Neuronal stem cell (in vitro differentiated cells): ENCODE data around the gene VPS37B.

ENCODE experiments used
- DNase-seq: peaks from one replicate; pipeline ENCODE4 v3.0.0-alpha.2; 2013; ENCODE audit warnings: low spot score
- H2AFZ ChIP-seq: one replicate; pipeline ENCODE4 v1.6.1; 2013; ENCODE audit warnings: mild to moderate bottlenecking, low read length, inconsistent platforms
- H2AK5ac ChIP-seq: 2 replicates; pipeline ENCODE4 v1.6.1; 2013; ENCODE audit warnings: low read depth, mild to moderate bottlenecking, inconsistent platforms, low read length, moderate library complexity, mixed read lengths
- H2BK120ac ChIP-seq: 2 replicates; pipeline ENCODE4 v1.6.1; 2013; ENCODE audit warnings: low read depth, mild to moderate bottlenecking, inconsistent platforms, low read length, moderate library complexity, mixed read lengths
- H2BK12ac ChIP-seq: one replicate; pipeline ENCODE4 v1.6.1; 2013; ENCODE audit warnings: low read length, inconsistent platforms
- H2BK15ac ChIP-seq: 2 replicates; pipeline ENCODE4 v1.6.1; 2013; ENCODE audit warnings: mild to moderate bottlenecking, low read length, inconsistent platforms, mixed read lengths
- H2BK5ac ChIP-seq: one replicate; pipeline ENCODE4 v1.6.1; 2013; ENCODE audit warnings: inconsistent platforms, mild to moderate bottlenecking, low read length, moderate library complexity
- H3K14ac ChIP-seq: one replicate; pipeline ENCODE4 v1.6.1; 2013; ENCODE audit warnings: low read length, inconsistent platforms
- H3K18ac ChIP-seq: 2 replicates; pipeline ENCODE4 v1.6.1; 2013; ENCODE audit warnings: low read length, inconsistent platforms
- H3K23ac ChIP-seq: 2 replicates; pipeline ENCODE4 v1.6.1; 2013; ENCODE audit warnings: low read depth, mild to moderate bottlenecking, mixed read lengths, low read length, inconsistent platforms; ENCODE audit not compliant: poor library complexity
- H3K27ac ChIP-seq: replicated peaks from 3 replicates; pipeline ENCODE4 v1.5.1; 2013; ENCODE audit warnings: low read length, inconsistent platforms
- H3K27me3 ChIP-seq, 3 experiments: 2 replicates each; pipeline ENCODE4 v1.6.1; 2013; ENCODE audit warnings: low read length in 3 of 3, mild to moderate bottlenecking in 2 of 3, inconsistent platforms in 1 of 3, low read depth in 1 of 3, mixed read lengths in 1 of 3, moderate library complexity in 1 of 3; ENCODE audit not compliant: control insufficient read depth in 3 of 3, insufficient read depth in 3 of 3
- H3K36me3 ChIP-seq, 2 donors: replicated peaks in 1 of 2; 2 replicates each; pipeline ENCODE4 v1.6.1; 2013; ENCODE audit warnings: low read length in 2 of 2; ENCODE audit not compliant: control insufficient read depth in 2 of 2, insufficient read depth in 2 of 2
- H3K4ac ChIP-seq: 2 replicates; pipeline ENCODE4 v1.6.1; 2013; ENCODE audit warnings: inconsistent platforms, mild to moderate bottlenecking, low read length, moderate library complexity
- H3K4me1 ChIP-seq, 2 donors: 1 replicate in 1 of 2; 2 replicates in 1 of 2; pipeline ENCODE4 v1.6.1; 2013; ENCODE audit warnings: low read length in 2 of 2, low read depth in 1 of 2; ENCODE audit not compliant: control insufficient read depth in 2 of 2, insufficient read depth in 1 of 2
- H3K4me2 ChIP-seq: one replicate; pipeline ENCODE4 v1.6.1; 2013; ENCODE audit warnings: mild to moderate bottlenecking, low read length, inconsistent platforms; ENCODE audit not compliant: insufficient read depth, poor library complexity, severe bottlenecking
- H3K4me3 ChIP-seq, 2 donors: 2 replicates each; pipeline ENCODE4 v1.5.1; 2013; ENCODE audit warnings: low read length in 2 of 2, mild to moderate bottlenecking in 2 of 2, inconsistent platforms in 1 of 2, moderate library complexity in 1 of 2
- H3K79me1 ChIP-seq: one replicate; pipeline ENCODE4 v1.6.1; 2013; ENCODE audit warnings: low read depth, mild to moderate bottlenecking, inconsistent platforms, low read length, moderate library complexity
- H3K9ac ChIP-seq: one replicate; pipeline ENCODE4 v1.6.1; 2013; ENCODE audit warnings: mild to moderate bottlenecking, low read depth, low read length, inconsistent platforms; ENCODE audit not compliant: poor library complexity
- H3K9me3 ChIP-seq, 2 donors: replicated peaks in 1 of 2; 2 replicates each; pipeline versions ENCODE3 to v1.6.1; 2013; ENCODE audit warnings: low read length in 2 of 2, mild to moderate bottlenecking in 2 of 2, inconsistent platforms in 1 of 2, low read depth in 1 of 2, mixed read lengths in 1 of 2, moderate library complexity in 1 of 2; ENCODE audit not compliant: control insufficient read depth in 2 of 2, insufficient read depth in 1 of 2
- H4K8ac ChIP-seq: one replicate; pipeline ENCODE4 v1.6.1; 2013; ENCODE audit warnings: low read depth, mild to moderate bottlenecking, inconsistent platforms, low read length, moderate library complexity
- H4K91ac ChIP-seq: one replicate; pipeline ENCODE4 v1.6.1; 2013; ENCODE audit warnings: low read length, low read depth, mild to moderate bottlenecking, inconsistent platforms; ENCODE audit not compliant: poor library complexity
- WGBS, 2 donors: extraction: QIAGEN DNeasy Blood & Tissue Kit; methylation state at CpG; one replicate each; pipeline ENCODE4 v1.1.7; 2013; ENCODE audit warnings: missing lambda C conversion rate in 2 of 2, mixed read lengths in 1 of 2; ENCODE audit not compliant: insufficient read length in 2 of 2, insufficient replicate concordance in 1 of 2; ENCODE audit errors: extremely low coverage in 2 of 2; 5-methylcytosine and 5-hydroxymethylcytosine counted together

The VPS37B gene

GRCh38 chr12:122850695-122851350, 45.1 kb downstream of the VPS37B start:
- Histone ChIP-seq H3K14ac (peak overlapping the region; percentile 21), H3K18ac (no peak overlapping the region), H3K4ac (no peak overlapping the region), H2AK5ac (no peak overlapping the region), H2BK5ac (no peak overlapping the region), H3K23ac (no peak overlapping the region), H4K91ac (no peak overlapping the region), H3K36me3 (peaks cover 1 to 15% of the 10 kb centered on the region in 2 donors), H4K8ac (no peak overlapping the region), H3K27me3 (no peaks in the 10 kb centered on the region), H2BK120ac (no peak overlapping the region), H3K27ac (no peak overlapping the region), H3K9ac (no peak overlapping the region), H3K79me1 (peaks cover 5% of the 10 kb centered on the region), H3K4me3 (no peak overlapping the region), H2BK12ac (no peak overlapping the region), H3K4me2 (no peak overlapping the region), H2AFZ (no peak overlapping the region), H2BK15ac (no peak overlapping the region), H3K9me3 (no peaks in the 10 kb centered on the region), H3K4me1 (peaks cover 8 to 10% of the 10 kb centered on the region in 2 donors)
- WGBS, 2 donors = no CpG with 5 or more reads among the region's 27 CpGs
- DNase-seq = no peak

GRCh38 chr12:122850048-122850445, 45.9 kb downstream of the VPS37B start:
- Histone ChIP-seq H3K36me3 (peaks cover 1 to 9% of the 10 kb centered on the region in 2 donors), H2BK120ac (no peak overlapping the region), H3K27me3 (no peaks in the 10 kb centered on the region), H3K4me1 (peaks cover 8 to 10% of the 10 kb centered on the region in 2 donors), H2AFZ (no peak overlapping the region), H3K14ac (no peak overlapping the region), H4K91ac (no peak overlapping the region), H3K23ac (no peak overlapping the region), H2AK5ac (no peak overlapping the region), H2BK12ac (no peak overlapping the region), H3K4me3 (no peak overlapping the region), H4K8ac (no peak overlapping the region), H2BK5ac (peak overlapping the region; percentile 48), H3K79me1 (peaks cover 7% of the 10 kb centered on the region), H2BK15ac (no peak overlapping the region), H3K9ac (no peak overlapping the region), H3K27ac (no peak overlapping the region), H3K18ac (no peak overlapping the region), H3K9me3 (no peaks in the 10 kb centered on the region), H3K4ac (no peak overlapping the region), H3K4me2 (no peak overlapping the region)
- no CpG with 5 or more reads among the region's 14 CpGs for WGBS, 2 donors
- no peak for DNase-seq

GRCh38 chr12:122849352-122850047, 46.4 kb downstream of the VPS37B start:
- Histone ChIP-seq H3K27ac (no peak overlapping the region), H4K8ac (no peak overlapping the region), H3K79me1 (peaks cover 7% of the 10 kb centered on the region), H3K9me3 (no peaks in the 10 kb centered on the region), H3K4ac (no peak overlapping the region), H3K4me2 (no peak overlapping the region), H3K36me3 (peaks cover 1 to 6% of the 10 kb centered on the region in 2 donors), H3K18ac (peak overlapping the region; percentile 80), H3K27me3 (no peaks in the 10 kb centered on the region), H2BK120ac (no peak overlapping the region), H3K23ac (peak overlapping the region; percentile 85), H2BK15ac (no peak overlapping the region), H4K91ac (peak overlapping the region; percentile 53), H3K9ac (no peak overlapping the region), H3K14ac (peak overlapping the region; percentile 38), H3K4me3 (no peak overlapping the region), H2BK12ac (peak overlapping the region; percentile 10), H2AK5ac (no peak overlapping the region), H3K4me1 (peaks cover 8 to 10% of the 10 kb centered on the region in 2 donors), H2AFZ (no peak overlapping the region), H2BK5ac (peak overlapping the region; percentile 48)
- WGBS, 2 donors = no CpG with 5 or more reads among the region's 26 CpGs
- no peak for DNase-seq
